Measurements from ENCODE around the gene ZFP1.

Gene ZFP1

GRCh38 chr16:75103994-75104393, 44.3 kb upstream of the ZFP1 start:
- no peak for TF ChIP-seq CTCF (IDR thresholded peaks at IDR 0.05; ENCODE audit: low read depth, low read length, missing control alignments)
- DNase-seq (ENCODE audit: extremely low read depth, low read depth): no peak

GRCh38 chr16:75104836-75105235, 43.5 kb upstream of the ZFP1 start:
- no peak overlapping the region for H3K4me3 ChIP-seq (replicated peaks; ENCODE audit: low read depth, low read length)
- no peak for TF ChIP-seq CTCF (IDR thresholded peaks at IDR 0.05; ENCODE audit: low read depth, low read length, missing control alignments)
- DNase-seq (ENCODE audit: extremely low read depth, low read depth): no peak

More at GRCh38 chr16:75103994-75104393, 44.3 kb upstream of the ZFP1 start:
- no peak overlapping the region for H3K4me3 ChIP-seq (replicated peaks; ENCODE audit: low read depth, low read length)

GRCh38 chr16:75105306-75106061, 42.8 kb upstream of the ZFP1 start:
- no peak for DNase-seq (ENCODE audit: extremely low read depth, low read depth)
- no peak for TF ChIP-seq CTCF (IDR thresholded peaks at IDR 0.05; ENCODE audit: low read depth, low read length, missing control alignments)
- H3K4me3 ChIP-seq (replicated peaks; ENCODE audit: low read depth, low read length): no peak overlapping the region

GRCh38 chr16:75106351-75107274, 41.7 kb upstream of the ZFP1 start:
- TF ChIP-seq CTCF (IDR thresholded peaks at IDR 0.05; ENCODE audit: low read depth, low read length, missing control alignments): no peak
- DNase-seq (ENCODE audit: extremely low read depth, low read depth): no peak
- no peak overlapping the region for H3K4me3 ChIP-seq (replicated peaks; ENCODE audit: low read depth, low read length)

- no peak for TF ChIP-seq CTCF (IDR thresholded peaks at IDR 0.05; ENCODE audit: low read depth, low read length, missing control alignments)
- H3K4me3 ChIP-seq (replicated peaks; ENCODE audit: low read depth, low read length): no peak overlapping the region
- no peak for DNase-seq (ENCODE audit: extremely low read depth, low read depth)
Measured at GRCh38 chr16:75107505-75107904, 40.8 kb upstream of the ZFP1 start.

GRCh38 chr16:75108792-75109731, 39.3 kb upstream of the ZFP1 start:
- peak; percentile 81 for DNase-seq (ENCODE audit: extremely low read depth, low read depth)
- no peak overlapping the region for H3K4me3 ChIP-seq (replicated peaks; ENCODE audit: low read depth, low read length)
- TF ChIP-seq CTCF (IDR thresholded peaks at IDR 0.05; ENCODE audit: low read depth, low read length, missing control alignments): no peak
